HepG2 (cell line): Measurements from ENCODE around the gene CPXM1. TPM values are rescaled to one million over a fixed set of nuclear protein-coding genes. Genes with fewer than 3 reads are reported as not detected.
A peak's percentile ranks its signal among the peaks of the same experiment; 100 is the strongest.

ENCODE experiments used
- ATAC-seq: fragments of 200-7000 bp; cut with Tn5 transposase; 3 replicates; pipeline ENCODE4 v1.9.1; 2020; ENCODE audit warnings: mild to moderate bottlenecking, moderate library complexity
- BruUV-seq: library from RNA; stranded (reverse); fragments of 400-500 nt; replicated peaks from 2 replicates; lab custom pipeline; 2021; lab: Mats Ljungman, UMichigan
- CTCF ChIA-PET: fragments of 300-600 bp; formaldehyde crosslinking; extraction: SDS; loops from one replicate; lab custom pipeline; 2021; ENCODE audit warnings: low total read pairs, inconsistent platforms, low intra/inter-chr PET ratio; lab: Yijun Ruan, JAX
- POLR2A ChIA-PET: fragments of 350-600 bp; sonication (Branson Sonifier 250); formaldehyde crosslinking; loops from one replicate; lab custom pipeline; 2020; ENCODE audit warnings: antibody characterized with exemption, inconsistent platforms; lab: Yijun Ruan, JAX
- DNase-seq: peaks from one replicate; pipeline ENCODE4 v3.0.0-alpha.2; 2015; ENCODE audit warnings: low spot score
- FAIRE-seq: peaks from 3 replicates; lab custom pipeline; 2011; peaks lifted over from hg19 to GRCh38; lab: Jason Lieb, UNC
- H2AFZ ChIP-seq: one replicate; pipeline ENCODE4 v1.6.1; 2011; ENCODE audit warnings: low read length, inconsistent platforms
- H3K27ac ChIP-seq: fragments of 300-600 bp; 3 replicates; pipeline ENCODE4 v1.8.0; 2011; ENCODE audit warnings: mixed run types, mild to moderate bottlenecking, mixed read lengths, low read length, inconsistent platforms; ENCODE audit not compliant: insufficient read depth; ENCODE audit errors: extremely low read length
- H3K27me3 ChIP-seq, 2 experiments: fragments of 200-600 bp in 1 of 2; 2 replicates in 1 of 2; 3 replicates in 1 of 2; pipeline versions ENCODE4 v1.6.0 to v1.8.0; 2011; ENCODE audit warnings: low read length in 2 of 2, mild to moderate bottlenecking in 2 of 2, moderate library complexity in 2 of 2, inconsistent platforms in 1 of 2; ENCODE audit not compliant: insufficient read depth in 2 of 2, control insufficient read depth in 1 of 2
- H3K36me3 ChIP-seq, 2 experiments: fragments of 200-600 bp in 1 of 2; replicated peaks in 1 of 2; 2 replicates in 1 of 2; 3 replicates in 1 of 2; pipeline versions ENCODE4 v1.5.1 to v1.8.0; 2011; ENCODE audit warnings: low read length in 2 of 2, inconsistent platforms in 1 of 2; ENCODE audit not compliant: insufficient read depth in 2 of 2, control insufficient read depth in 1 of 2
- H3K4me1 ChIP-seq: 2 replicates; pipeline ENCODE4 v1.5.1; 2012; ENCODE audit warnings: low read length, inconsistent platforms; ENCODE audit not compliant: insufficient read depth
- H3K4me2 ChIP-seq: 2 replicates; pipeline ENCODE4 v1.6.0; 2011; ENCODE audit warnings: low read depth, low read length, inconsistent platforms
- H3K4me3 ChIP-seq, 3 experiments: fragments of 200-600 bp in 1 of 3; sonication (generic), shearing (Covaris generic) in 1 of 3; replicated peaks in 1 of 3; 2 replicates each; pipeline ENCODE4 v1.5.1; 2011 to 2016; ENCODE audit warnings: low read length in 3 of 3, inconsistent platforms in 2 of 3, low read depth in 2 of 3, mild to moderate bottlenecking in 2 of 3, control low read depth in 1 of 3, mixed read lengths in 1 of 3; ENCODE audit not compliant: insufficient read depth in 1 of 3
- H3K79me2 ChIP-seq: one replicate; pipeline ENCODE4 v1.6.1; 2011; ENCODE audit warnings: low read length, inconsistent platforms; ENCODE audit not compliant: insufficient read depth
- H3K9ac ChIP-seq: 2 replicates; pipeline ENCODE4 v1.6.0; 2011; ENCODE audit warnings: mild to moderate bottlenecking, low read depth, low read length, inconsistent platforms; ENCODE audit not compliant: insufficient read depth
- H3K9me3 ChIP-seq: 2 replicates; pipeline ENCODE4 v1.5.1; 2012; ENCODE audit warnings: mild to moderate bottlenecking, low read length
- H4K20me1 ChIP-seq: 2 replicates; pipeline ENCODE4 v1.6.0; 2011; ENCODE audit warnings: inconsistent platforms, mild to moderate bottlenecking, low read length, moderate library complexity; ENCODE audit not compliant: insufficient read depth
- ATF3 ChIP-seq: sonication (generic); formaldehyde crosslinking; IDR thresholded peaks from 2 replicates; pipeline ENCODE4 v1.4.0; 2020; ENCODE audit warnings: missing genetic modification reagents
- FOXJ3 ChIP-seq: sonication (generic); formaldehyde crosslinking; IDR thresholded peaks from 2 replicates; pipeline ENCODE4 v1.4.0; 2020; ENCODE audit warnings: missing genetic modification reagents, mild to moderate bottlenecking, borderline replicate concordance
- FOXO4 ChIP-seq: sonication (generic); formaldehyde crosslinking; conservative IDR thresholded peaks from 2 replicates; pipeline ENCODE4 v1.8.1; 2023; ENCODE audit warnings: missing genetic modification reagents
- JARID2 ChIP-seq: sonication (generic); formaldehyde crosslinking; IDR thresholded peaks from 2 replicates; pipeline ENCODE4 v1.8.1; 2023; ENCODE audit warnings: missing genetic modification reagents, inconsistent platforms; ENCODE audit not compliant: insufficient replicate concordance
- MAFK ChIP-seq, 2 experiments: IDR thresholded peaks in 1 of 2; conservative IDR thresholded peaks in 1 of 2; 2 replicates each; pipeline ENCODE4 v1.6.1; 2011; ENCODE audit warnings: improper control_type of control experiment in 2 of 2, low read length in 2 of 2
- POLR2AphosphoS2 ChIP-seq: IDR thresholded peaks from 2 replicates; pipeline ENCODE4 v1.6.1; 2011; ENCODE audit warnings: low read depth, low read length, improper control_type of control experiment
- SALL1 ChIP-seq: sonication (generic); formaldehyde crosslinking; IDR thresholded peaks from 2 replicates; pipeline ENCODE4 v1.8.0; 2022; ENCODE audit warnings: mild to moderate bottlenecking, missing genetic modification reagents
- SSRP1 ChIP-seq: IDR thresholded peaks from 2 replicates; pipeline ENCODE4 v1.6.1; 2016; ENCODE audit warnings: control low read depth
- TBX2 ChIP-seq: sonication (generic); formaldehyde crosslinking; IDR thresholded peaks from 2 replicates; pipeline ENCODE4 v1.5.0; 2020; ENCODE audit warnings: missing genetic modification reagents, mild to moderate bottlenecking, borderline replicate concordance
- TMF1 ChIP-seq: sonication (generic); formaldehyde crosslinking; IDR thresholded peaks from 2 replicates; pipeline ENCODE4 v1.8.1; 2022; ENCODE audit warnings: low read depth, missing genetic modification reagents
- ZC3H4 ChIP-seq: sonication (generic); formaldehyde crosslinking; IDR thresholded peaks from 2 replicates; pipeline ENCODE4 v1.4.0; 2020; ENCODE audit warnings: missing genetic modification reagents, borderline replicate concordance
- ZFP41 ChIP-seq: sonication (generic); formaldehyde crosslinking; IDR thresholded peaks from 2 replicates; pipeline ENCODE4 v1.4.0; 2020; ENCODE audit warnings: mild to moderate bottlenecking, missing genetic modification reagents, borderline replicate concordance
- ZNF335 ChIP-seq: sonication (generic); formaldehyde crosslinking; IDR thresholded peaks from 2 replicates; pipeline ENCODE4 v1.4.0; 2020; ENCODE audit warnings: missing genetic modification reagents
- ZNF383 ChIP-seq: sonication (generic); formaldehyde crosslinking; IDR thresholded peaks from 2 replicates; pipeline ENCODE4 v1.4.0; 2020; ENCODE audit warnings: missing genetic modification reagents, mild to moderate bottlenecking, borderline replicate concordance
- ZNF740 ChIP-seq: sonication (generic); formaldehyde crosslinking; IDR thresholded peaks from 2 replicates; pipeline ENCODE4 v1.4.0; 2020; ENCODE audit warnings: missing genetic modification reagents
- ZNF772 ChIP-seq: sonication (generic); formaldehyde crosslinking; IDR thresholded peaks from 2 replicates; pipeline ENCODE4 v1.5.0; 2020; ENCODE audit warnings: mild to moderate bottlenecking, missing genetic modification reagents
- ZNF784 ChIP-seq: sonication (generic); formaldehyde crosslinking; IDR thresholded peaks from 2 replicates; pipeline ENCODE4 v1.5.1; 2020; ENCODE audit warnings: missing genetic modification reagents, mild to moderate bottlenecking, borderline replicate concordance
- ZNF883 ChIP-seq: sonication (generic); formaldehyde crosslinking; IDR thresholded peaks from 2 replicates; pipeline ENCODE4 v1.5.1; 2020; ENCODE audit warnings: mild to moderate bottlenecking, missing genetic modification reagents; ENCODE audit errors: not compliant biosample characterization
- WGBS: methylation state at CpG from one replicate; pipeline ENCODE4 v1.1.6; 2017; ENCODE audit warnings: low lambda C conversion rate; 5-methylcytosine and 5-hydroxymethylcytosine counted together
- in situ Hi-C: cut with HindIII; loops from 2 replicates; pipeline ENCODE4 v1.10.0; 2017; ENCODE audit warnings: low pct_unique_long_range_greater_than_20kb; ENCODE audit not compliant: extremely low pct_ligation_motif_present
- intact Hi-C: fragments of 100-400 bp; cut with micrococcal nuclease; formaldehyde crosslinking; loops from one replicate; pipeline ENCODE4 v1.10.0; 2022; ENCODE audit not compliant: unreplicated experiment
- polyA plus RNA-seq, 8 experiments: library from polyadenylated mRNA; depleted of rRNA in 3 of 8; stranded (reverse) in 7 of 8; unstranded in 1 of 8; fragments of >200 nt; fragmentation: Illumina TruSeq in 4 of 8; extraction: Trizol in 4 of 8; gene quantifications; 2 replicates each; pipeline versions ENCODE4 v1.2.1 to v1.2.3, GENCODE V29; 2011 to 2016; ENCODE audit warnings: low read depth in 4 of 8, missing spikeins in 1 of 8, mixed read lengths in 1 of 8; ENCODE audit not compliant: insufficient read depth in 1 of 8
- total RNA-seq, 5 experiments: library from RNA; depleted of rRNA; stranded (reverse); fragments of >200 nt; fragmentation: Illumina TruSeq; extraction: Trizol; gene quantifications; 2 replicates each; pipeline ENCODE4 v1.2.3, GENCODE V29; 2016; ENCODE audit warnings: low read depth in 1 of 5

The CPXM1 gene
- total and polyA plus RNA-seq, 2 of the 13 experiments (the other 11 are each of a cell fraction or from before 2014, with no cell fraction given), result 0.07 TPM; not detected in 1

GRCh38 chr20:2838847-2839671 lies 38.6 kb upstream of the CPXM1 start:
- FAIRE-seq (no peak), DNase-seq (no peak), ATAC-seq (no peak)
- Histone ChIP-seq H3K4me2 (peak overlapping the region; percentile 77), H3K36me3 (peaks cover 4 to 11% of the 10 kb centered on the region in 2 experiments; a peak in 3 of 5 replicates), H2AFZ (no peak overlapping the region), H3K9me3 (no peaks in the 10 kb centered on the region), H3K4me1 (peaks cover 40% of the 10 kb centered on the region), H3K27ac (no peak overlapping the region), H3K9ac (no peak overlapping the region), H4K20me1 (no peaks in the 10 kb centered on the region), H3K79me2 (peaks cover 8% of the 10 kb centered on the region), H3K27me3 (no peaks in the 10 kb centered on the region; a peak in 1 of 5 replicates), H3K4me3 (peak overlapping the region in 1 of 3 experiments; percentile 97; a peak in 2 of 6 replicates)
- intact Hi-C loops (no loop called here), in situ Hi-C loops (no loop called here)
- ChIA-PET CTCF (no interaction called here), POLR2A (interaction anchor here (0.7 to 1.2 kb wide), 3 partner anchors 8 to 34 kb away, joined by 3 to 4 read pairs (median 3); partner anchors contain the start of gene PTPRA)
- BruUV-seq, result TSS peak; percentile 52
- WGBS, result 97% methylated on average over 15 of the region's 15 CpGs
- peak; percentile 55 for TF ChIP-seq ZNF883 (CRISPR knock-in tag)
- no peak for TF ChIP-seq ZNF335 (CRISPR knock-in tag)
- TF ChIP-seq FOXO4 (CRISPR knock-in tag), result 0 out of 2 replicates have a peak, but pooled peaks have one; percentile 90
- TF ChIP-seq ATF3 (CRISPR knock-in tag), result no peak
- TF ChIP-seq ZFP41 (CRISPR knock-in tag), result 0 out of 2 replicates have a peak, but pooled peaks have one; percentile 14
- TF ChIP-seq ZC3H4 (CRISPR knock-in tag), result 0 out of 2 replicates have a peak, but pooled peaks have one; percentile 61
- 0 out of 2 replicates have a peak, but pooled peaks have one; percentile 24 for TF ChIP-seq SSRP1 (CRISPR knock-in tag)
- TF ChIP-seq SALL1 (CRISPR knock-in tag), result 0 out of 2 replicates have a peak, but pooled peaks have one; percentile 25
- no peak for TF ChIP-seq ZNF772
- TF ChIP-seq TMF1 (CRISPR knock-in tag), result no peak
- no peak for TF ChIP-seq JARID2 (CRISPR knock-in tag)
- TF ChIP-seq FOXJ3 (CRISPR knock-in tag), result no peak
- TF ChIP-seq MAFK (conservative IDR thresholded peaks at IDR 0.05 in 1 of 2, IDR thresholded peaks at IDR 0.05 in 1 of 2; ENCODE audit: low read length in 2 of 2), result peak in 1 of 2 experiments; percentile 1; a peak in 1 of 4 replicates
- TF ChIP-seq TBX2 (CRISPR knock-in tag), result no peak
- TF ChIP-seq ZNF740 (CRISPR knock-in tag), result 0 out of 2 replicates have a peak, but pooled peaks have one; percentile 36
- TF ChIP-seq POLR2AphosphoS2, result no peak
- TF ChIP-seq ZNF784, result no peak
- TF ChIP-seq ZNF383 (CRISPR knock-in tag), result no peak
